Left lung (tissue), 10 donors: ENCODE data around the gene TSR1. TPM values are rescaled to one million over a fixed set of nuclear protein-coding genes. Genes with fewer than 3 reads are reported as not detected.

ENCODE experiments used
- ATAC-seq: fragments of 200-7000 bp; cut with Tn5 transposase; one replicate; pipeline ENCODE4 v1.9.1; 2020; ENCODE audit warnings: moderate library complexity
- DNase-seq, 4 donors: peaks; one replicate each; pipeline ENCODE4 v3.0.0-alpha.2; 2013 to 2020
- H3K27ac ChIP-seq, 2 donors: fragments of 200-600 bp; sonication (generic) in 1 of 2; one replicate each; pipeline versions ENCODE4 v1.5.0 to v1.8.0; 2020 to 2021
- H3K27me3 ChIP-seq, 2 donors: fragments of 200-600 bp; sonication (generic) in 1 of 2; one replicate each; pipeline versions ENCODE4 v1.5.0 to v1.8.0; 2020 to 2021
- H3K36me3 ChIP-seq, 2 donors: fragments of 200-600 bp; sonication (generic) in 1 of 2; one replicate each; pipeline versions ENCODE4 v1.5.0 to v1.8.0; 2020 to 2021
- H3K4me1 ChIP-seq, 2 donors: fragments of 200-600 bp; one replicate each; pipeline ENCODE4 v1.8.0; 2021
- H3K4me3 ChIP-seq, 2 donors: fragments of 200-600 bp; sonication (generic) in 1 of 2; one replicate each; pipeline versions ENCODE4 v1.5.0 to v1.8.0; 2020 to 2021; ENCODE audit warnings: mild to moderate bottlenecking in 1 of 2
- H3K9me3 ChIP-seq, 2 donors: fragments of 200-600 bp; sonication (generic) in 1 of 2; one replicate each; pipeline versions ENCODE4 v1.5.0 to v1.8.0; 2020 to 2021
- CTCF ChIP-seq, 2 donors: fragments of 200-600 bp; sonication (generic) in 1 of 2; IDR thresholded peaks; one replicate each; pipeline versions ENCODE4 v1.5.0 to v1.8.0; 2021; ENCODE audit warnings: antibody characterized with exemption in 2 of 2
- intact Hi-C, 2 donors: fragments of 100-400 bp; cut with DNase I; formaldehyde crosslinking; loops; one replicate each; pipeline versions ENCODE4 v1.11.2 to v1.14.2; 2022
- polyA plus RNA-seq, 6 donors: library from polyadenylated mRNA; unstranded; fragments of 120-200 nt; gene quantifications; one replicate each; pipeline ENCODE4 v1.2.1, GENCODE V29; 2013; ENCODE audit not compliant: insufficient read length in 6 of 6
- total RNA-seq, 2 donors: library from RNA; stranded (reverse); fragmentation: NEBNext Ultra II Directional; extraction: Animal tissue kit (Norgen Biotek cat#: 25700); gene quantifications; one replicate each; pipeline ENCODE4 v1.2.1, GENCODE V29; 2021
- donor health status: DM: no; HTN: yes; CAD: no.
- donor health status: DM: no; HTN: no; CAD: no.

TSR1 gene
- total and polyA plus RNA-seq, 8 donors, result 16.2 to 38.2 (median 35.6) TPM

DNA sequence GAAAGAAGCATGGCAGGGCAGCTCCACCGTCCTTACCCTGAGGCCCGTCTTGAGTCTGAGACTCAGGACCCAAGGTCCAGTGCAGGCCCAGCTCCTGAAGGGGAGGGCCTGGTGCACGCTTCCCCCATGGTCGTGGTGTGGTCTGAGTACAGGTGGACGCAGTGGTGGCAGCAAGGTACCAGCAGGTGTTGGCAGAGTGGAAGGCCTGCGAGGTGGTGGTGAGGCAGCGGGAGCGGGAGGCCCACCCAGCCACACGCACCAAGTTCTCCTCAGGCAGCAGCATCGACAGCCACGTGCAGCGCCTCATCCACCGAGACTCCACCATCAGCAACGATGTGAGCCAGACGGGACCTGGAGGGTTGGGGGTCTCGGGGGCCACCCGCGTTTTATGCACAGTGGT lies 36.9 kb upstream of the TSR1 start:
- DNase-seq, result no peak
- TF ChIP-seq CTCF (IDR thresholded peaks at IDR 0.05), result no peak
- ATAC-seq, result no peak
- H3K4me3 ChIP-seq, result no peak overlapping the region
- peaks cover 0 to 7% of the 10 kb centered on the region in 2 donors for H3K4me1 ChIP-seq
- peaks cover 0 to 76% of the 10 kb centered on the region in 2 donors for H3K36me3 ChIP-seq
- H3K27me3 ChIP-seq, result no peaks in the 10 kb centered on the region
- H3K27ac ChIP-seq, result no peak overlapping the region
- H3K9me3 ChIP-seq, result no peaks in the 10 kb centered on the region
- intact Hi-C loops, result no loop called here

DNA sequence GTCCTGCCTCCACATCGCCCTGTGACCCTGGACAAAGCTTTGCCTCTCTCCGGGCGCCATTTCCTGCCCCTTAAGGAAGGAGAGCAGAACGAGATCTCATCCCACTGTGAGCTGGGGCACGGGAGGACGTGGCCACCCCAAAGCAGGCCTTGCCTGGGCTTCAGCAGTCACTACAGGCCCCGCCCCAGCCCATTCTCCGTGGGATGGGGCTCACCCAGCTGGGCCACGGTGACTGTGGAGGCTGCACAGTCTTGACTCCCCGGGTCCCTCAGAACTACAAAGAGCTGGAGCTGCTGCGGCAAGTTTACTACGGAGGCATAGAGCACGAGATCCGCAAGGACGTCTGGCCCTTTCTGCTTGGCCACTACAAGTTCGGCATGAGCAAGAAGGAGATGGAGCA lies 36.4 kb upstream of the TSR1 start:
- no peaks in the 10 kb centered on the region for H3K27me3 ChIP-seq
- no peak for DNase-seq
- H3K36me3 ChIP-seq, result peaks cover 0 to 71% of the 10 kb centered on the region in 2 donors

DNA sequence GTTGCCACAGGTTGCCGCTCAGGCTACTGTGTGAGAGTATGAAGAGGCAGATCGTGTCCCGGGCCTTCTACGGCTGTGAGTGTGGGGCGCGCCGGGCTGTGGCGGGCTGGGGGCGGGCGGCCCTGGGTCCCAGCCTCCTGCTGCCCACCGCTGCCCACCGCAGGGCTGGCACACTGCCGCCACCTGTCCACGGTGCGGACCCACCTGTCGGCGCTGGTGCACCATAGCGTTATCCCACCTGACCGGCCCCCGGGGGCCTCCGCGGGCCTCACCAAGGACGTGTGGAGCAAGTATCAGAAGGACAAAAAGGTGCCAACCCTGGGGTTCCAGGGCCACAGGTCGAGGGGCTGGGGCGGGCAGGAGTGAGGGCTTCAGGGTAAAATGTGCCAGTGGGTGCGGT lies 35.9 kb upstream of the TSR1 start:
- no peak for TF ChIP-seq CTCF (IDR thresholded peaks at IDR 0.05)
- no peak overlapping the region for H3K27ac ChIP-seq
- no peak for DNase-seq
- intact Hi-C loops, result no loop called here
- H3K27me3 ChIP-seq, result no peaks in the 10 kb centered on the region
- no peak for ATAC-seq
- peaks cover 0 to 7% of the 10 kb centered on the region in 2 donors for H3K4me1 ChIP-seq
- no peak overlapping the region for H3K4me3 ChIP-seq
- H3K9me3 ChIP-seq, result no peaks in the 10 kb centered on the region
- peaks cover 0 to 66% of the 10 kb centered on the region in 2 donors for H3K36me3 ChIP-seq

More for the DNA sequence above, 36.4 kb upstream of the TSR1 start:
- Histone ChIP-seq H3K27ac (no peak overlapping the region), H3K9me3 (no peaks in the 10 kb centered on the region), H3K4me3 (no peak overlapping the region), H3K4me1 (peaks cover 0 to 7% of the 10 kb centered on the region in 2 donors)
- intact Hi-C loops, result no loop called here
- TF ChIP-seq CTCF (IDR thresholded peaks at IDR 0.05), result no peak
- no peak for ATAC-seq

GRCh38 chr17:2371183-2372130 lies 35.2 kb upstream of the TSR1 start:
- ATAC-seq (no peak), DNase-seq (no peak)
- H3K27me3 ChIP-seq, result no peaks in the 10 kb centered on the region
- no peak overlapping the region for H3K4me3 ChIP-seq
- peaks cover 0 to 7% of the 10 kb centered on the region in 2 donors for H3K4me1 ChIP-seq
- no peaks in the 10 kb centered on the region for H3K9me3 ChIP-seq
- intact Hi-C loops, result no loop called here
- no peak overlapping the region for H3K27ac ChIP-seq
- TF ChIP-seq CTCF (IDR thresholded peaks at IDR 0.05), result no peak
- peaks cover 0 to 66% of the 10 kb centered on the region in 2 donors for H3K36me3 ChIP-seq

GRCh38 chr17:2370211-2370589 lies 33.9 kb upstream of the TSR1 start:
- Histone ChIP-seq H3K4me1 (peaks cover 0 to 7% of the 10 kb centered on the region in 2 donors), H3K36me3 (peaks cover 0 to 66% of the 10 kb centered on the region in 2 donors)
- no peak for ATAC-seq

More at GRCh38 chr17:2370211-2370589, 33.9 kb upstream of the TSR1 start:
- peak in 1 of 4 donors; percentile 75 for DNase-seq
- no peak for TF ChIP-seq CTCF (IDR thresholded peaks at IDR 0.05)
- Histone ChIP-seq H3K4me3 (no peak overlapping the region), H3K27me3 (no peaks in the 10 kb centered on the region), H3K9me3 (no peaks in the 10 kb centered on the region), H3K27ac (no peak overlapping the region)
- intact Hi-C loops, result no loop called here
